ENCODE results near the gene NCOA4. TPM values are rescaled to one million over a fixed set of nuclear protein-coding genes. Genes with fewer than 3 reads are reported as not detected.

NCOA4 gene
- total RNA-seq, 4 donors from 2014 or later = 139 to 173 (median 157) TPM

DNA sequence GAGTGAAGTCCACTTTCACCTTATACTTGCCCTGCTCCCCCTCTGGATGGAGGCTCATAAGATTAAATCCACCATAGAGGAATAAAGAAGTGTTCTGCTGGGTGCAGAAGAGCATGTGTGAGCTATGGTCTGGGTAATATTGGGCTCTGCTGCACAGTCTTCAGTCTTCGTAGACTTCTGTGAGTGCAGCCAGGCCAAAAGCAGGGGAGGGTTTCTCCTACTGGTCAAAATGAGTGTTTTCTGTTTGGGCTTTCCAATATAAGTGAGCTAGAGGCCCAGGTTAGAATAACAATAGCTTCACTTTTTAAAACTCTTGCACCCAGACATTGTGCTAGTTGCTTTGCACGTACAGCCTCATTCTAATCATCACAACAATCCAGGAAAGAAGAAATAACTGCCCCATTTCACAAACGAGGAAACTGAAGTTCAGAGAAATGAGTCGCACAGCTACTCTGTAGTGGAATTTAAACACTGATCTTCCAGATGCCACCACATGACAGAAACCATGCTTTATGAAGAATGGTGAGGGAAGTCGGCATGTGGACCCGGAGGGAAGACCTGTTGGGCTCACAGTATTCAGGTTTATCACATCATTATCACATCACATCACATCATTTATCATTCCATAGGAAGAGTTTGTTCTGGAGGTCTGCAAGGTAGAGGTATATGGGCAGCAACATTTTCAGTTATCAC is 39.5 kb upstream of the NCOA4 start:
- ATAC-seq (no peak), DNase-seq (no peak)
- Histone ChIP-seq H3K27me3 (no peaks in the 10 kb centered on the region), H3K4me1 (no peaks in the 10 kb centered on the region), H3K4me3 (no peak overlapping the region), H3K27ac (no peak overlapping the region), H3K9me3 (no peaks in the 10 kb centered on the region), H3K36me3 (no peaks in the 10 kb centered on the region)
- in situ Hi-C loops (cut with MboI; ENCODE audit: low sequenced_read_pairs in 4 of 4) = no loop called here
- intact Hi-C loops (cut with DNase I; ENCODE audit: low total_unique reads) = no loop called here
- no peak for TF ChIP-seq POLR2A (IDR thresholded peaks at IDR 0.05)
- TF ChIP-seq, protein P1, sequence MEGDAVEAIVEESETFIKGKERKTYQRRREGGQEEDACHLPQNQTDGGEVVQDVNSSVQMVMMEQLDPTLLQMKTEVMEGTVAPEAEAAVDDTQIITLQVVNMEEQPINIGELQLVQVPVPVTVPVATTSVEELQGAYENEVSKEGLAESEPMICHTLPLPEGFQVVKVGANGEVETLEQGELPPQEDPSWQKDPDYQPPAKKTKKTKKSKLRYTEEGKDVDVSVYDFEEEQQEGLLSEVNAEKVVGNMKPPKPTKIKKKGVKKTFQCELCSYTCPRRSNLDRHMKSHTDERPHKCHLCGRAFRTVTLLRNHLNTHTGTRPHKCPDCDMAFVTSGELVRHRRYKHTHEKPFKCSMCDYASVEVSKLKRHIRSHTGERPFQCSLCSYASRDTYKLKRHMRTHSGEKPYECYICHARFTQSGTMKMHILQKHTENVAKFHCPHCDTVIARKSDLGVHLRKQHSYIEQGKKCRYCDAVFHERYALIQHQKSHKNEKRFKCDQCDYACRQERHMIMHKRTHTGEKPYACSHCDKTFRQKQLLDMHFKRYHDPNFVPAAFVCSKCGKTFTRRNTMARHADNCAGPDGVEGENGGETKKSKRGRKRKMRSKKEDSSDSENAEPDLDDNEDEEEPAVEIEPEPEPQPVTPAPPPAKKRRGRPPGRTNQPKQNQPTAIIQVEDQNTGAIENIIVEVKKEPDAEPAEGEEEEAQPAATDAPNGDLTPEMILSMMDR (IDR thresholded peaks at IDR 0.05 in 4 of 5, conservative IDR thresholded peaks at IDR 0.05 in 1 of 5) = no peak

GRCh38 chr10:46068905-46069304 is 38.5 kb upstream of the NCOA4 start:
- no peaks in the 10 kb centered on the region for H3K9me3 ChIP-seq
- TF ChIP-seq, protein P1 (IDR thresholded peaks at IDR 0.05 in 4 of 5, conservative IDR thresholded peaks at IDR 0.05 in 1 of 5) = no peak
- TF ChIP-seq POLR2A (IDR thresholded peaks at IDR 0.05) = no peak
- no peaks in the 10 kb centered on the region for H3K36me3 ChIP-seq
- DNase-seq (no peak), ATAC-seq (no peak)
- intact Hi-C loops (cut with DNase I; ENCODE audit: low total_unique reads) (no loop called here), in situ Hi-C loops (cut with MboI; ENCODE audit: low sequenced_read_pairs in 4 of 4) (no loop called here)
- H3K4me1 ChIP-seq = no peaks in the 10 kb centered on the region
- no peak overlapping the region for H3K27ac ChIP-seq
- no peak overlapping the region for H3K4me3 ChIP-seq
- H3K27me3 ChIP-seq = no peaks in the 10 kb centered on the region

DNA sequence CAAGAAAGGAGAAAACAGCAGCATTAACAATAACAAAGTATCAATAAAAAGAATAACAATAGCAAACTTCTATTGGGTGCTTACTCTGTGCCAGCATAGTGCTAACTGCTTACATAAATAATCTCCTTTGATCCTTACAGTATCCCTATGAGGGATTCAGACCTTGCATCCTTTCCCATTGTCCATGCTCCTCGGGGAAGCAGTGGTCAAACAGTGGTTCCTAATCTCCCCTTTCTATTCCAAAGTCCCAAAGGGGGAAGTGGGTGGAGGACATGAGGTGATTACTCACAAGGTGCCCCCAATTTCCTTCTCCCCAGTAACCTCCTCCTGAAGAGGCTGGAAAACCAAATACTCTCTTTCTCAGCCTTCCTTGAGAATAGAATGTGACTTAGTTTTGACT is 37.7 kb upstream of the NCOA4 start:
- Histone ChIP-seq H3K36me3 (no peaks in the 10 kb centered on the region), H3K9me3 (no peaks in the 10 kb centered on the region), H3K27me3 (no peaks in the 10 kb centered on the region), H3K4me3 (no peak overlapping the region), H3K4me1 (no peaks in the 10 kb centered on the region), H3K27ac (no peak overlapping the region)
- in situ Hi-C loops (cut with MboI; ENCODE audit: low sequenced_read_pairs in 4 of 4) (no loop called here), intact Hi-C loops (cut with DNase I; ENCODE audit: low total_unique reads) (no loop called here)
- DNase-seq = no peak
- TF ChIP-seq, protein P1 (IDR thresholded peaks at IDR 0.05 in 4 of 5, conservative IDR thresholded peaks at IDR 0.05 in 1 of 5) = no peak
- TF ChIP-seq POLR2A (IDR thresholded peaks at IDR 0.05) = no peak
- ATAC-seq = no peak

- no peak for ATAC-seq
- in situ Hi-C loops (cut with MboI; ENCODE audit: low sequenced_read_pairs in 4 of 4) = no loop called here
- Histone ChIP-seq H3K36me3 (no peaks in the 10 kb centered on the region), H3K27me3 (no peaks in the 10 kb centered on the region), H3K27ac (no peak overlapping the region), H3K9me3 (no peaks in the 10 kb centered on the region), H3K4me3 (no peak overlapping the region), H3K4me1 (no peaks in the 10 kb centered on the region)
- TF ChIP-seq, protein P1 (IDR thresholded peaks at IDR 0.05 in 4 of 5, conservative IDR thresholded peaks at IDR 0.05 in 1 of 5) = no peak
- TF ChIP-seq POLR2A (IDR thresholded peaks at IDR 0.05) = no peak
- intact Hi-C loops (cut with DNase I; ENCODE audit: low total_unique reads) = no loop called here
- DNase-seq = no peak
Measured at GRCh38 chr10:46064269-46064817, 33.9 kb upstream of the NCOA4 start.

Data from gastrocnemius medialis (tissue), 4 donors.